ENCODE measurements around the gene SHROOM1.

SHROOM1 gene

DNA sequence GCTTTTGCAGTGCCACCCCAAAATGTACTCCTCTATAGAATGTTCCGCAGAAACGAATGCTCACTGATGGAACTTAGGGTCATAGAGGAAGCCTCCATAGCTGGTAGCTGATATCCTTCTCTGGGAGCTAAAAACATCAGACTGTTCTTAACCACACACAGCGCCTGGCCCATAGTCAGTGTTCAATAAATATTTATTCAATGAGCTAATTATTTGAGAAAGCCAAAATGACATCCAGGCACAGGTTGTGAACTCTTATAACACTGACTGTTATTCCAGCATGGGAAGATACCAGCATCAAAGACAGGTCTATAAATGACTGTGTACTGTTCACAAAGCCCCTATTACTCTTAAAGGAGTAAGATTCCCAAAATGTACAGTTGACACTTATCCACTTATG lies 22.9 kb upstream of the SHROOM1 start:
- DNase-seq (ENCODE audit: low read depth): no peak
- H3K4me3 ChIP-seq (ENCODE audit: low read depth, low read length): no peak overlapping the region
- no peak for TF ChIP-seq CTCF (conservative IDR thresholded peaks at IDR 0.05; ENCODE audit: low read depth, low read length)

DNA sequence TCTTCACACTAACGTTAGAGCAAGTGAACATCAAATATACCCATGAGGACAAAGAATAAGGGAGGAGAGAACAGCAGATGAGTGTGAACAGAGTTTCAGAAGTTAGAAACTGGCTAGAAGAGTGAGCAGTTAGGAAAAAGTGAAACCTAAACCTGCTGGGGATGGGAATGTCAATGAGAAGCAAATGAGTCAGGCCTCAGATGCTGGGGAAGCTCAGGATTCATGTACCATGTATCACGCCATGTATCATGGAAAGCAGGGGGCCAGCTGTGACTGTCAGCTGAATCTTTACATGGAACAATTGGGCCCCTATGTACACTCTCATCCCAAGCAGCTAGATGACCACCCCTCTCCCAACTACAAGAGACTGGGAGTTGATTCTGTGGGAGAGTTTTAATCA lies 19.6 kb upstream of the SHROOM1 start:
- no peak for TF ChIP-seq CTCF (conservative IDR thresholded peaks at IDR 0.05; ENCODE audit: low read depth, low read length)
- DNase-seq (ENCODE audit: low read depth): no peak
- H3K4me3 ChIP-seq (ENCODE audit: low read depth, low read length): no peak overlapping the region

DNA sequence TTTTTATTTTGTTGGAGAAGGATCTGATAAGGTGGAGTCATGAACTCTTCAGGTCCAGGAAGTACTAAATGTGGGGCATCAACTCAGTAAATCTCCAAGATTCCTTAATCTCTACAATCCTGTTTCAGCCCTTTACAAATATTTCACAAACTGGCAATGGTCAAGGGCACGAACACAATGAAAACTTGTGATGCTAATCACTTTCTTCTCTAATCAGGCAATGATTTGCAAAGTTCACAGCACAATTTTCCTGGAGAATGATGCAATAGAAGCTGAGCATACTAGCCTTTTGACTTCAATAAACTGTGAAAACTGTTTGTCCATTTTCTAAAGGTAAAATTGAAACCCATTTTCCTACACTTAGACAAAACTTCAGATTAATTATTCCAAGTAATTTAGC lies 18.9 kb upstream of the SHROOM1 start:
- H3K4me3 ChIP-seq (ENCODE audit: low read depth, low read length): no peak overlapping the region
- DNase-seq (ENCODE audit: low read depth): no peak
- no peak for TF ChIP-seq CTCF (conservative IDR thresholded peaks at IDR 0.05; ENCODE audit: low read depth, low read length)

DNA sequence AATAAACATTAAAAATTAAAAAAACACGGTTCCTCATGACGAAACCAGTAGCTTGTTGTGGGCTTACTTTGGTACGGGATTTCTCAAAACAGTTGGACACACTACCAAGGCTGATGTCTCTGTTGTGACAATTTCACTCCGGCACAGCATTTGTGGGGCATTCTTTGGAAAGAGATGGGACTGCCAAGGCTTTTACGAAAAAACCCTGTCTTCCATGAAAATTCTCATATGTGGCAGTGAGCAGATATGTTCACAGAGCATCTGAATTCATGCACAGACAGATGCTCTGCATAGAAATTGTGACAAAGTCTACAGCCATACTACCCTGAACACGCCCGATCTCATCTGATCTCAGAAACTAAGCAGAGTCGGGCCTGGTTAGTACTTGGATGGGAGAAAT lies 17.8 kb upstream of the SHROOM1 start:
- DNase-seq (ENCODE audit: low read depth): no peak
- TF ChIP-seq CTCF (conservative IDR thresholded peaks at IDR 0.05; ENCODE audit: low read depth, low read length): no peak
- H3K4me3 ChIP-seq (ENCODE audit: low read depth, low read length): no peak overlapping the region

GRCh38 chr5:132841305-132841704 lies 10.9 kb upstream of the SHROOM1 start:
- TF ChIP-seq CTCF (conservative IDR thresholded peaks at IDR 0.05; ENCODE audit: low read depth, low read length): no peak
- no peak overlapping the region for H3K4me3 ChIP-seq (ENCODE audit: low read depth, low read length)
- DNase-seq (ENCODE audit: low read depth): peak; percentile 35

GRCh38 chr5:132840896-132841295 lies 10.4 kb upstream of the SHROOM1 start:
- no peak for DNase-seq (ENCODE audit: low read depth)

More at GRCh38 chr5:132840896-132841295, 10.4 kb upstream of the SHROOM1 start:
- H3K4me3 ChIP-seq (ENCODE audit: low read depth, low read length): no peak overlapping the region
- no peak for TF ChIP-seq CTCF (conservative IDR thresholded peaks at IDR 0.05; ENCODE audit: low read depth, low read length)

Measured in choroid plexus epithelial cell (primary cell).